Endometrial microvascular endothelial cells (primary cell): ENCODE results near the gene NHLH1. TPM values are rescaled to one million over a fixed set of nuclear protein-coding genes. Genes with fewer than 3 reads are reported as not detected.

Experiments
- in situ Hi-C: cut with HindIII; loops from 2 replicates; pipeline ENCODE4 v1.10.0; 2017; ENCODE audit warnings: low sequenced_read_pairs, low pct_unique_long_range_greater_than_20kb; ENCODE audit errors: inconsistent ontology term
- total RNA-seq: library from RNA; depleted of rRNA; stranded (reverse); fragments of >200 nt; gene quantifications from one replicate; pipeline ENCODE4 v1.2.3, GENCODE V29; 2015; ENCODE audit errors: inconsistent ontology term

NHLH1 gene
- total RNA-seq, 1 donor from 2014 or later, result not detected

GRCh38 chr1:160354388-160354985, 12.4 kb upstream of the NHLH1 start:
- in situ Hi-C loops, result no loop called here

- in situ Hi-C loops, result no loop called here
These were observed 9.4 kb upstream of the NHLH1 start for GRCh38 chr1:160357286-160358002.

GRCh38 chr1:160358073-160358472, 8.8 kb upstream of the NHLH1 start:
- in situ Hi-C loops, result no loop called here

GRCh38 chr1:160359559-160360226, 7.2 kb upstream of the NHLH1 start:
- in situ Hi-C loops, result no loop called here

GRCh38 chr1:160360227-160360695, 6.6 kb upstream of the NHLH1 start:
- in situ Hi-C loops, result no loop called here

GRCh38 chr1:160361199-160361598, 5.7 kb upstream of the NHLH1 start:
- in situ Hi-C loops, result no loop called here

- in situ Hi-C loops, result no loop called here
These were observed 5.1 kb upstream of the NHLH1 start for GRCh38 chr1:160361814-160362167.

- in situ Hi-C loops, result no loop called here
These were observed 4.5 kb upstream of the NHLH1 start for GRCh38 chr1:160362168-160362957.

GRCh38 chr1:160363010-160363409, 3.9 kb upstream of the NHLH1 start:
- in situ Hi-C loops, result no loop called here

GRCh38 chr1:160363951-160364735, 2.7 kb upstream of the NHLH1 start:
- in situ Hi-C loops, result no loop called here

- in situ Hi-C loops, result no loop called here
These were observed 1.5 kb upstream of the NHLH1 start for GRCh38 chr1:160365325-160365724.

- in situ Hi-C loops, result no loop called here
These were observed 637 bp downstream of the NHLH1 start for GRCh38 chr1:160367516-160367900.

- in situ Hi-C loops, result no loop called here
These were observed 1.4 kb downstream of the NHLH1 start for GRCh38 chr1:160367934-160368923.

- in situ Hi-C loops, result no loop called here
These were observed 2.2 kb downstream of the NHLH1 start for GRCh38 chr1:160369087-160369486.

- in situ Hi-C loops, result no loop called here
These were observed 3.9 kb downstream of the NHLH1 start for GRCh38 chr1:160370561-160371345.

- in situ Hi-C loops, result no loop called here
These were observed 4.4 kb downstream of the NHLH1 start for GRCh38 chr1:160371346-160371631.

GRCh38 chr1:160371756-160372155, 4.9 kb downstream of the NHLH1 start:
- in situ Hi-C loops, result no loop called here
